SKM-1 (cell line): ENCODE data around the gene DNAJB8.

Experiments used
- DNase-seq: peaks from one replicate; lab custom pipeline; 2025; ENCODE audit not compliant: unreplicated experiment; lab: John Stamatoyannopoulos, UW

Gene DNAJB8

DNA sequence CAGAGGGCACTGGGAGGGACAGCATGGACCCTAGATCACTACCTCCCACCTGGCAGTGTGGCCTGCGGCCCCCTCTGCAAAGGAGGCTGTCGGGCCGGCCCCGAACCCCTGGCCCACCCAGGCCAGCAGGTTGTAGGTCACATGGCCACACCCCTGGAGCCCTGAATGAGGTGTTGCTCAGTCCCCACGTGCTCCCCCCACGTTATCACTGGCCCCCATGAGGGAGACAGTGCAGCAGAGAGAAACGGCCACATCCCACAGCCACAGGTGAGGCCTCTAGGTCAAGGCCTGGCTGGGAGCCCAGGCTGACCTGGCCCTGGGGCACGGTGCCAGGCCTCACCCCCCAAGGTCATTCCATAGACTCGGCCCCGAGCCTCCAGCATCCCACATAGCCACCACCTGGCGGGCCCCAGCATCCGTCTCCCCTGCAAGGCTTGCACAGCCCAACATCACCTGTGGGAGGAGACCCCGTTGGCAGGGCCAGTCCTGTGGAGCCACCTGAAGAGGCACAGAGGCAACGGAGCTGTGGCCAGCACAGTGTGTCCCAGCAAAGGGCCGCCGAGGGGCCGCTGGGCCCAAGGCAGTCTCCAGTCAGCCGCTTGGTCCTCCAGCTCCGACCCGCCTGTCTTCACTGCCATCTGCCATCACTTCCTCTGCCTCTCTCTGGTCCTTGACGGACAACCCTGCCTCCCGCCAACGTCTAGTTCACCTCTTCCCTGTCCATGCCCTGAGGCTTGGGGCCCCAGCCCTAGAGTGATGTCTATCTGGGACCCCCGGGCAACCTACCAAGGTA lies 53.1 kb downstream of the DNAJB8 start:
- no peak for DNase-seq

DNA sequence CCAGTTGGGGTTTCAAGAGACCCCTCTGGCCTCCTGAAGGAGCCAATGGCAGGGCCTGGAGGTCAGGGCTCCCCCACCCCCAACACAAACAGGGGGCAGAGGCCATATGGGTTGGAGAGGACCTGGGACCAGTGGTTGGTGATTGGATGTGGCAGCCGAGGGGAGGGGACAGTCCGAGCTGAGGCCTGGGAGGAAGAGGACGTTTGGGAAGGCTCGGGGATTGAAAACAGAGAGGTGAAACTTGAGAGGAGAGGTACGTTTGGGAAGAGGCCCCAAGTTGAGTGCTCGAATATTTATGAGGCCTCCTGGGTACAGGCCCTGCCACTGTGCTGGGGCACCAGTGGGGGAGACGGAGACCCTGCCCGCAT lies 53.7 kb downstream of the DNAJB8 start:
- DNase-seq: no peak
